HepG2 (cell line): ENCODE data around the gene RUNX2. TPM values are rescaled to one million over a fixed set of nuclear protein-coding genes. Genes with fewer than 3 reads are reported as not detected.
"Not testable (repeated sequence)": the region's sequence is repeated elsewhere in the genome, so short reads cannot be mapped to it uniquely, and the experiment has no call there.

Source experiments
- ATAC-seq: fragments of 200-7000 bp; cut with Tn5 transposase; 3 replicates; pipeline ENCODE4 v1.9.1; 2020; ENCODE audit warnings: mild to moderate bottlenecking, moderate library complexity
- BruUV-seq: library from RNA; stranded (reverse); fragments of 400-500 nt; replicated peaks from 2 replicates; lab custom pipeline; 2021; lab: Mats Ljungman, UMichigan
- CTCF ChIA-PET: fragments of 300-600 bp; formaldehyde crosslinking; extraction: SDS; loops from one replicate; lab custom pipeline; 2021; ENCODE audit warnings: low total read pairs, inconsistent platforms, low intra/inter-chr PET ratio; lab: Yijun Ruan, JAX
- POLR2A ChIA-PET: fragments of 350-600 bp; sonication (Branson Sonifier 250); formaldehyde crosslinking; loops from one replicate; lab custom pipeline; 2020; ENCODE audit warnings: antibody characterized with exemption, inconsistent platforms; lab: Yijun Ruan, JAX
- DNase-seq: peaks from one replicate; pipeline ENCODE4 v3.0.0-alpha.2; 2015; ENCODE audit warnings: low spot score
- FAIRE-seq: peaks from 3 replicates; lab custom pipeline; 2011; peaks lifted over from hg19 to GRCh38; lab: Jason Lieb, UNC
- H2AFZ ChIP-seq: one replicate; pipeline ENCODE4 v1.6.1; 2011; ENCODE audit warnings: low read length, inconsistent platforms
- H3K27ac ChIP-seq: fragments of 300-600 bp; 3 replicates; pipeline ENCODE4 v1.8.0; 2011; ENCODE audit warnings: mixed run types, mild to moderate bottlenecking, mixed read lengths, low read length, inconsistent platforms; ENCODE audit not compliant: insufficient read depth; ENCODE audit errors: extremely low read length
- H3K27me3 ChIP-seq, 2 experiments: fragments of 200-600 bp in 1 of 2; 2 replicates in 1 of 2; 3 replicates in 1 of 2; pipeline versions ENCODE4 v1.6.0 to v1.8.0; 2011; ENCODE audit warnings: low read length in 2 of 2, mild to moderate bottlenecking in 2 of 2, moderate library complexity in 2 of 2, inconsistent platforms in 1 of 2; ENCODE audit not compliant: insufficient read depth in 2 of 2, control insufficient read depth in 1 of 2
- H3K36me3 ChIP-seq, 2 experiments: fragments of 200-600 bp in 1 of 2; replicated peaks in 1 of 2; 2 replicates in 1 of 2; 3 replicates in 1 of 2; pipeline versions ENCODE4 v1.5.1 to v1.8.0; 2011; ENCODE audit warnings: low read length in 2 of 2, inconsistent platforms in 1 of 2; ENCODE audit not compliant: insufficient read depth in 2 of 2, control insufficient read depth in 1 of 2
- H3K4me1 ChIP-seq: 2 replicates; pipeline ENCODE4 v1.5.1; 2012; ENCODE audit warnings: low read length, inconsistent platforms; ENCODE audit not compliant: insufficient read depth
- H3K4me2 ChIP-seq: 2 replicates; pipeline ENCODE4 v1.6.0; 2011; ENCODE audit warnings: low read depth, low read length, inconsistent platforms
- H3K4me3 ChIP-seq, 3 experiments: fragments of 200-600 bp in 1 of 3; sonication (generic), shearing (Covaris generic) in 1 of 3; replicated peaks in 1 of 3; 2 replicates each; pipeline ENCODE4 v1.5.1; 2011 to 2016; ENCODE audit warnings: low read length in 3 of 3, inconsistent platforms in 2 of 3, low read depth in 2 of 3, mild to moderate bottlenecking in 2 of 3, control low read depth in 1 of 3, mixed read lengths in 1 of 3; ENCODE audit not compliant: insufficient read depth in 1 of 3
- H3K79me2 ChIP-seq: one replicate; pipeline ENCODE4 v1.6.1; 2011; ENCODE audit warnings: low read length, inconsistent platforms; ENCODE audit not compliant: insufficient read depth
- H3K9ac ChIP-seq: 2 replicates; pipeline ENCODE4 v1.6.0; 2011; ENCODE audit warnings: mild to moderate bottlenecking, low read depth, low read length, inconsistent platforms; ENCODE audit not compliant: insufficient read depth
- H3K9me3 ChIP-seq: 2 replicates; pipeline ENCODE4 v1.5.1; 2012; ENCODE audit warnings: mild to moderate bottlenecking, low read length
- H4K20me1 ChIP-seq: 2 replicates; pipeline ENCODE4 v1.6.0; 2011; ENCODE audit warnings: inconsistent platforms, mild to moderate bottlenecking, low read length, moderate library complexity; ENCODE audit not compliant: insufficient read depth
- CENPBD1 ChIP-seq: sonication (generic); formaldehyde crosslinking; IDR thresholded peaks from 2 replicates; pipeline ENCODE4 v1.8.0; 2022; ENCODE audit warnings: missing genetic modification reagents, low read depth, mild to moderate bottlenecking, borderline replicate concordance
- HOXA5 ChIP-seq: sonication (generic); formaldehyde crosslinking; IDR thresholded peaks from 2 replicates; pipeline ENCODE4 v1.4.0; 2020; ENCODE audit warnings: missing genetic modification reagents
- NFE2L2 ChIP-seq: fragments of 150-350 bp; IDR thresholded peaks from 2 replicates; pipeline ENCODE4 v1.6.1; 2014; ENCODE audit warnings: low read length
- RFXAP ChIP-seq: sonication (generic); formaldehyde crosslinking; IDR thresholded peaks from 2 replicates; pipeline ENCODE4 v1.4.0; 2020; ENCODE audit warnings: missing genetic modification reagents, borderline replicate concordance
- RNF2 ChIP-seq: fragments of 450-650 bp; conservative IDR thresholded peaks from 2 replicates; pipeline ENCODE4 v1.6.1; 2016; ENCODE audit warnings: low read depth
- ZNF512 ChIP-seq: sonication (generic); formaldehyde crosslinking; IDR thresholded peaks from 2 replicates; pipeline ENCODE4 v1.4.0; 2020; ENCODE audit warnings: mild to moderate bottlenecking, missing genetic modification reagents
- WGBS: methylation state at CpG from one replicate; pipeline ENCODE4 v1.1.6; 2017; ENCODE audit warnings: low lambda C conversion rate; 5-methylcytosine and 5-hydroxymethylcytosine counted together
- in situ Hi-C: cut with HindIII; loops from 2 replicates; pipeline ENCODE4 v1.10.0; 2017; ENCODE audit warnings: low pct_unique_long_range_greater_than_20kb; ENCODE audit not compliant: extremely low pct_ligation_motif_present
- intact Hi-C: fragments of 100-400 bp; cut with micrococcal nuclease; formaldehyde crosslinking; loops from one replicate; pipeline ENCODE4 v1.10.0; 2022; ENCODE audit not compliant: unreplicated experiment
- polyA plus RNA-seq, 8 experiments: library from polyadenylated mRNA; depleted of rRNA in 3 of 8; stranded (reverse) in 7 of 8; unstranded in 1 of 8; fragments of >200 nt; fragmentation: Illumina TruSeq in 4 of 8; extraction: Trizol in 4 of 8; gene quantifications; 2 replicates each; pipeline versions ENCODE4 v1.2.1 to v1.2.3, GENCODE V29; 2011 to 2016; ENCODE audit warnings: low read depth in 4 of 8, missing spikeins in 1 of 8, mixed read lengths in 1 of 8; ENCODE audit not compliant: insufficient read depth in 1 of 8
- total RNA-seq, 5 experiments: library from RNA; depleted of rRNA; stranded (reverse); fragments of >200 nt; fragmentation: Illumina TruSeq; extraction: Trizol; gene quantifications; 2 replicates each; pipeline ENCODE4 v1.2.3, GENCODE V29; 2016; ENCODE audit warnings: low read depth in 1 of 5

Gene RUNX2
- total and polyA plus RNA-seq, 2 of the 13 experiments (the other 11 are each of a cell fraction or from before 2014, with no cell fraction given), result not detected

- TF ChIP-seq ZNF512 (CRISPR knock-in tag) (no peak), NFE2L2 (no peak), RNF2 (no peak)
Measured at GRCh38 chr6:45466686-45467085, 138.6 kb downstream of the RUNX2 start (continued).

- H3K4me2 ChIP-seq, ATAC-seq, DNase-seq, H3K27ac ChIP-seq, H3K9me3 ChIP-seq, H4K20me1 ChIP-seq, H3K4me3 ChIP-seq, CTCF ChIA-PET, in situ Hi-C loops, H3K4me1 ChIP-seq, BruUV-seq, H3K79me2 ChIP-seq, POLR2A ChIA-PET, FAIRE-seq, H2AFZ ChIP-seq, intact Hi-C loops, H3K9ac ChIP-seq, H3K36me3 ChIP-seq: not testable (repeated sequence)
- WGBS, result 39% methylated on average over 6 of the region's 6 CpGs
- H3K27me3 ChIP-seq, result peaks cover 1 to 14% of the 10 kb centered on the region in 2 experiments; a peak in 3 of 5 replicates
Measured at GRCh38 chr6:45467417-45467816, 139.3 kb downstream of the RUNX2 start.

GRCh38 chr6:45467853-45468252 lies 139.7 kb downstream of the RUNX2 start:
- no peaks in the 10 kb centered on the region for H3K4me1 ChIP-seq
- FAIRE-seq (no peak), ATAC-seq (no peak), DNase-seq (no peak)
- H3K4me3 ChIP-seq, result no peak overlapping the region
- H2AFZ ChIP-seq, result no peak overlapping the region
- ChIA-PET POLR2A (no interaction called here), CTCF (no interaction called here)
- WGBS, result 1% methylated on average over 3 of the region's 3 CpGs
- in situ Hi-C loops (no loop called here), intact Hi-C loops (no loop called here)
- no peak overlapping the region for H3K27ac ChIP-seq
- no TSS peak for BruUV-seq
- H3K36me3 ChIP-seq, result no peaks in the 10 kb centered on the region
- no peaks in the 10 kb centered on the region for H4K20me1 ChIP-seq
- TF ChIP-seq RFXAP (CRISPR knock-in tag) (no peak), HOXA5 (no peak), CENPBD1 (CRISPR knock-in tag) (no peak)
- no peaks in the 10 kb centered on the region for H3K79me2 ChIP-seq
- no peak overlapping the region for H3K4me2 ChIP-seq
- H3K27me3 ChIP-seq, result peaks cover 1 to 14% of the 10 kb centered on the region in 2 experiments; a peak in 3 of 5 replicates
- no peaks in the 10 kb centered on the region for H3K9me3 ChIP-seq
- H3K9ac ChIP-seq, result no peak overlapping the region
